Transverse colon (tissue), 4 donors: ENCODE results near the gene P4HTM. TPM values are rescaled to one million over a fixed set of nuclear protein-coding genes. Genes with fewer than 3 reads are reported as not detected.

Experiments
- DNase-seq: peaks from one replicate; pipeline ENCODE4 v3.0.0-alpha.2; 2019
- H3K27ac ChIP-seq, 4 donors: fragments of 200-600 bp; sonication (generic); 2 replicates each; pipeline ENCODE4 v1.5.1; 2016 to 2018; ENCODE audit warnings: inconsistent platforms in 4 of 4
- H3K27me3 ChIP-seq: fragments of 200-600 bp; sonication (generic); 2 replicates; pipeline ENCODE4 v1.5.1; 2017; ENCODE audit warnings: inconsistent platforms
- H3K36me3 ChIP-seq, 4 donors: fragments of 200-600 bp; sonication (generic); 2 replicates each; pipeline ENCODE4 v1.5.1; 2017 to 2019; ENCODE audit warnings: inconsistent platforms in 4 of 4
- H3K4me1 ChIP-seq, 4 donors: fragments of 200-600 bp; sonication (generic); 2 replicates each; pipeline ENCODE4 v1.5.1; 2017 to 2020; ENCODE audit warnings: inconsistent platforms in 4 of 4
- H3K4me3 ChIP-seq, 4 donors: fragments of 200-600 bp; sonication (generic); 1 replicate in 1 of 4; 2 replicates in 3 of 4; pipeline versions ENCODE4 v1.5.1 to v1.6.1; 2017 to 2019; ENCODE audit warnings: inconsistent platforms in 4 of 4
- H3K9me3 ChIP-seq, 2 donors: fragments of 200-600 bp; sonication (generic); 2 replicates each; pipeline ENCODE4 v1.5.1; 2017 to 2019; ENCODE audit warnings: inconsistent platforms in 2 of 2
- EP300 ChIP-seq: sonication (generic); formaldehyde crosslinking; IDR thresholded peaks from one replicate; pipeline ENCODE4 v1.6.1; 2017; ENCODE audit warnings: antibody characterized with exemption, low read depth
- POLR2A ChIP-seq: fragments of 450-650 bp; IDR thresholded peaks from one replicate; pipeline ENCODE4 v1.6.1; 2016; ENCODE audit warnings: antibody characterized with exemption, mild to moderate bottlenecking, moderate library complexity
- POLR2AphosphoS5 ChIP-seq, 3 donors: sonication (generic); formaldehyde crosslinking; IDR thresholded peaks; one replicate each; pipeline ENCODE4 v1.6.1; 2016; ENCODE audit warnings: antibody characterized with exemption in 3 of 3
- WGBS, 2 donors: methylation state at CpG; one replicate each; pipeline ENCODE4 v1.1.5; 2018; ENCODE audit warnings: low coverage in 1 of 2; 5-methylcytosine and 5-hydroxymethylcytosine counted together
- in situ Hi-C, 4 donors: fragments of 200-750 bp; cut with MboI; loops; one replicate each; pipeline versions ENCODE4 v1.15.0 to v1.15.1; 2017; ENCODE audit warnings: low sequenced_read_pairs in 3 of 4, low pct_ligation_motif_present in 1 of 4, low pct_unique_long_range_greater_than_20kb in 1 of 4
- intact Hi-C: fragments of 100-400 bp; cut with DNase I; formaldehyde crosslinking; loops from one replicate; pipeline ENCODE4 v1.15.1; 2023; ENCODE audit warnings: low total_unique reads
- total RNA-seq, 4 donors: library from RNA; depleted of rRNA; stranded (reverse); fragments of >200 nt; gene quantifications; one replicate each; pipeline ENCODE4 v1.1.0, GENCODE V29; 2016
- TF ChIP-seq, protein P1 (sequence below), 5 experiments: fragments of 200-600 bp in 3 of 5; fragments of 450-650 bp in 2 of 5; sonication (generic) in 3 of 5; IDR thresholded peaks; 1 replicate in 2 of 5; 2 replicates in 3 of 5; pipeline ENCODE4 v1.5.1; 2016 to 2017; ENCODE audit warnings: antibody characterized with exemption in 5 of 5, inconsistent platforms in 3 of 5, mild to moderate bottlenecking in 2 of 5, moderate library complexity in 1 of 5

Gene P4HTM
- total RNA-seq, 4 donors from 2014 or later: 43.4 to 100 (median 76.6) TPM

DNA sequence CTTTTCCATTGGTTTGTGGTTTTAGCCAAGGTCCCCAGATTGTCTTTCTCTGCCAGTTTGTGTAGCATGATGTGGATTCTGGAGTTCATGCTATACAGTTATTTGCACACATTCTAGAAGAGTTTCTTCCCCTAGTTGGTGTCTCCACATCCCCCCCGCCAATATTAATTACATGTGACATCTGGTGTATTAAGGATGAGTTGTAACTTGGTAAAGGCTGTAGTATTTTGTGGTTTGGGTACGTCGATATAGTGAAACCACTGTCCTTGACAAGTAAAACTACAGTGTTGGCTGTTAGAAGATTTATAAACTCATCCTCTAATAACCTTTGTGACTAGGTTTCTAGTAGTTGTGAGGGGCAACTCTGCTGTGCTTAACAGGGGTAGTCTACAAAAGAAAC lies 23.7 kb upstream of the P4HTM start:
- intact Hi-C loops (no loop called here), in situ Hi-C loops (no loop called here)
- no peak for TF ChIP-seq POLR2AphosphoS5 (IDR thresholded peaks at IDR 0.05)
- TF ChIP-seq POLR2A: no peak
- TF ChIP-seq EP300: no peak
- TF ChIP-seq, protein P1, sequence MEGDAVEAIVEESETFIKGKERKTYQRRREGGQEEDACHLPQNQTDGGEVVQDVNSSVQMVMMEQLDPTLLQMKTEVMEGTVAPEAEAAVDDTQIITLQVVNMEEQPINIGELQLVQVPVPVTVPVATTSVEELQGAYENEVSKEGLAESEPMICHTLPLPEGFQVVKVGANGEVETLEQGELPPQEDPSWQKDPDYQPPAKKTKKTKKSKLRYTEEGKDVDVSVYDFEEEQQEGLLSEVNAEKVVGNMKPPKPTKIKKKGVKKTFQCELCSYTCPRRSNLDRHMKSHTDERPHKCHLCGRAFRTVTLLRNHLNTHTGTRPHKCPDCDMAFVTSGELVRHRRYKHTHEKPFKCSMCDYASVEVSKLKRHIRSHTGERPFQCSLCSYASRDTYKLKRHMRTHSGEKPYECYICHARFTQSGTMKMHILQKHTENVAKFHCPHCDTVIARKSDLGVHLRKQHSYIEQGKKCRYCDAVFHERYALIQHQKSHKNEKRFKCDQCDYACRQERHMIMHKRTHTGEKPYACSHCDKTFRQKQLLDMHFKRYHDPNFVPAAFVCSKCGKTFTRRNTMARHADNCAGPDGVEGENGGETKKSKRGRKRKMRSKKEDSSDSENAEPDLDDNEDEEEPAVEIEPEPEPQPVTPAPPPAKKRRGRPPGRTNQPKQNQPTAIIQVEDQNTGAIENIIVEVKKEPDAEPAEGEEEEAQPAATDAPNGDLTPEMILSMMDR (IDR thresholded peaks at IDR 0.05): no peak
- H3K36me3 ChIP-seq: peaks cover 0 to 33% (median 12%) of the 10 kb centered on the region in 4 donors
- no peak overlapping the region for H3K4me3 ChIP-seq
- DNase-seq: no peak
- no peaks in the 10 kb centered on the region for H3K27me3 ChIP-seq
- 62 to 70% methylated on average over 3 of the region's 3 CpGs for WGBS, 2 donors
- H3K27ac ChIP-seq: peak overlapping the region; percentile 24 to 53 (median 38)
- H3K4me1 ChIP-seq: peaks cover 0 to 30% (median 13%) of the 10 kb centered on the region in 4 donors
- H3K9me3 ChIP-seq: no peaks in the 10 kb centered on the region

DNA sequence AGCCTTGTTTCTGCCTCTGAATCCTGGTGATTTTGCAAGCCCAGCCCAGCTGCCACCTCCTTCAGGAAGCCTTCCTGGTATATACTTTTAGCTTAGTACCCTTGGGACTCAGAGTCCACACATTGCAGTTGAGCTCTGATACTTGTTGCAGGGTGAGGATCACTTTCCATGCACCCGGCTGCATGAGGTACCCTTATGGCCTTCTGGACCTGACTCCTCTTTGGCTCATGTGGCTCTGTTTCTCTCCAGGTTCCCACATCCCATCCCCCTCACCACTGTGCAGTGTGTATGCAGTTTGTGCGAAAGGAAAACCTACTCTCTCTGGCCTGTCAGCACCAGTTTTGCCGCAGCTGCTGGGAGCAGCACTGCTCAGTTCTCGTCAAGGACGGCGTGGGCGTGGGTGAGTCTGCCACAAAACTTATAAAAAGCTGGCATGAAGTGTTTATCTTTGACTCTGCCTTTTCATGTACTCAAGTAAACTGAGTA lies 23.1 kb upstream of the P4HTM start:
- TF ChIP-seq, protein P1 (IDR thresholded peaks at IDR 0.05): no peak
- no peak for TF ChIP-seq POLR2A
- no peak for TF ChIP-seq EP300
- TF ChIP-seq POLR2AphosphoS5 (IDR thresholded peaks at IDR 0.05): no peak
- Histone ChIP-seq H3K4me1 (peaks cover 0 to 30% (median 13%) of the 10 kb centered on the region in 4 donors), H3K27me3 (no peaks in the 10 kb centered on the region), H3K36me3 (peaks cover 0 to 38% (median 15%) of the 10 kb centered on the region in 4 donors), H3K4me3 (no peak overlapping the region), H3K9me3 (no peaks in the 10 kb centered on the region), H3K27ac (peak overlapping the region in 3 of 4 donors; percentile 24 to 53 (median 40))
- 37 to 67% methylated on average over 4 to 7 of the region's 7 CpGs for WGBS, 2 donors
- intact Hi-C loops: no loop called here
- peak; percentile 41 for DNase-seq
- in situ Hi-C loops: no loop called here

GRCh38 chr3:48970586-48970985 lies 19.5 kb upstream of the P4HTM start:
- Histone ChIP-seq H3K27me3 (no peaks in the 10 kb centered on the region), H3K9me3 (no peaks in the 10 kb centered on the region), H3K36me3 (peaks cover 0 to 73% (median 31%) of the 10 kb centered on the region in 4 donors), H3K4me3 (no peak overlapping the region), H3K4me1 (peaks cover 0 to 21% (median 10%) of the 10 kb centered on the region in 4 donors), H3K27ac (no peak overlapping the region)
- intact Hi-C loops: no loop called here
- TF ChIP-seq, protein P1 (IDR thresholded peaks at IDR 0.05): no peak
- no peak for TF ChIP-seq POLR2AphosphoS5 (IDR thresholded peaks at IDR 0.05)
- 96% methylated on average over 6 of the region's 6 CpGs; no CpG with 5 or more reads in 1 of the 2 donors for WGBS, 2 donors
- in situ Hi-C loops: no loop called here
- no peak for DNase-seq

DNA sequence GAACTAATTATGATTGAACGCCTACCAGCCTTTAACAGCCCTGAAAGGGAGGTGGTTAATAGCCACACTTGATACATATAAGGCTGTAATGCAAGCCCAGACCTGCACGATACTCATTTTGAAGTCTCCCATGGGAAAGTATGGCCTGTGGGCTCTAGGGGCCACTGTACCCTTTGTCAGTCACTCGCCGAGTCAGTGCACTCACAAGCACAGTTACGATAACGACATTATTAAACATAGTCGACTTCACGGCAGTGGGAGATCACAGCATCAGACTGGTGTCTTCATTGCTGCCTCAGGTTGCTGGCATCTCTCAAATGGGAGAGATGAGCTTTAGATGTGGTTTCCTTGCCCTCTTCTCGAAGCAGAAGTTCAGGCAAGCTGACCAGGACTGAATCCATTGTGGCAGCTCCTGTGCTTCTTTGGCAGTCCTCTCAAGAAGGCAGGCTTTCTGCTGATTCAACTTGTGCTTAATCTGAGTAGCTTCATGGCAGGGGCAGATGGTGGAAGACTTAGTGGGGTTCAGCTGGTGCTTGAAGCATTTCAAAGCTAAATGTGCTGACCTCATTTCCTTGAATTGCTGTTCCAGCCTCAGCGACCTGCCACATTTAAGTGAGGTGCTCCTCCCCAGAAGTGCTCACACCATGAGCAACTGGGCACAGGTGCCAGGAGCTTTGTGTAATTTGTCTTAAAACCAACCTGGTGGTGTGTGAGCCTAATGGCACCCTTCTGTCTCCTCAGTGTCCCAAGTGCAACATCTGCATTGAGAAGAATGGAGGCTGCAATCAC lies 15.8 kb upstream of the P4HTM start:
- no peaks in the 10 kb centered on the region for H3K9me3 ChIP-seq
- DNase-seq: no peak
- H3K27me3 ChIP-seq: no peaks in the 10 kb centered on the region
- in situ Hi-C loops: no loop called here
- 87 to 100% methylated on average over 1 to 10 of the region's 10 CpGs for WGBS, 2 donors
- H3K4me1 ChIP-seq: no peaks in the 10 kb centered on the region
- intact Hi-C loops: no loop called here
- H3K36me3 ChIP-seq: peaks cover 0 to 87% (median 36%) of the 10 kb centered on the region in 4 donors
- TF ChIP-seq, protein P1 (IDR thresholded peaks at IDR 0.05): no peak
- TF ChIP-seq EP300: no peak
- TF ChIP-seq POLR2A: no peak
- no peak for TF ChIP-seq POLR2AphosphoS5 (IDR thresholded peaks at IDR 0.05)
- H3K4me3 ChIP-seq: no peak overlapping the region
- H3K27ac ChIP-seq: no peak overlapping the region
